ENCODE data around the gene NUAK1.
A peak's percentile ranks its signal among the peaks of the same experiment; 100 is the strongest.

- TF ChIP-seq CTCF (IDR thresholded peaks at IDR 0.05) (no peak), EP300 (IDR thresholded peaks at IDR 0.05) (peak in 1 of 4 donors; percentile 17), POLR2A (IDR thresholded peaks at IDR 0.05) (no peak), POLR2AphosphoS5 (IDR thresholded peaks at IDR 0.05) (no peak)
Observed at GRCh38 chr12:106074706-106075392, 63.9 kb downstream of the NUAK1 start.
